Effector memory CD4-positive, alpha-beta T cell (primary cell): ENCODE data around the gene ABRAXAS1.
"Not testable (repeated sequence)": the region's sequence is repeated elsewhere in the genome, so short reads cannot be mapped to it uniquely, and the experiment has no call there.

Experiments
- DNase-seq, 3 donors: peaks; one replicate each; pipeline ENCODE4 v3.0.0-alpha.2; 2020
- H3K27ac ChIP-seq: 2 replicates; pipeline ENCODE4 v1.7.0; 2013; ENCODE audit warnings: mild to moderate bottlenecking, low read length, moderate library complexity; ENCODE audit not compliant: insufficient read depth, poor library complexity, severe bottlenecking
- H3K27me3 ChIP-seq: replicated peaks from 2 replicates; pipeline ENCODE4 v1.7.0; 2013; ENCODE audit warnings: mild to moderate bottlenecking, low read length; ENCODE audit not compliant: insufficient read depth, control insufficient read depth, poor library complexity, severe bottlenecking
- H3K36me3 ChIP-seq: 2 replicates; pipeline ENCODE4 v1.7.0; 2013; ENCODE audit warnings: mild to moderate bottlenecking, low read length, moderate library complexity; ENCODE audit not compliant: control insufficient read depth, insufficient read depth
- H3K4me1 ChIP-seq: 2 replicates; pipeline ENCODE4 v1.7.0; 2013; ENCODE audit warnings: low read length, mild to moderate bottlenecking; ENCODE audit not compliant: control insufficient read depth, insufficient read depth, poor library complexity, severe bottlenecking
- H3K4me3 ChIP-seq: 2 replicates; pipeline ENCODE4 v1.7.0; 2013; ENCODE audit warnings: low read length, low read depth, mild to moderate bottlenecking; ENCODE audit not compliant: insufficient read depth, poor library complexity, severe bottlenecking
- H3K9me3 ChIP-seq: 2 replicates; pipeline ENCODE4 v1.7.0; 2013; ENCODE audit warnings: mild to moderate bottlenecking, low read length, moderate library complexity; ENCODE audit not compliant: control insufficient read depth

Gene ABRAXAS1

DNA sequence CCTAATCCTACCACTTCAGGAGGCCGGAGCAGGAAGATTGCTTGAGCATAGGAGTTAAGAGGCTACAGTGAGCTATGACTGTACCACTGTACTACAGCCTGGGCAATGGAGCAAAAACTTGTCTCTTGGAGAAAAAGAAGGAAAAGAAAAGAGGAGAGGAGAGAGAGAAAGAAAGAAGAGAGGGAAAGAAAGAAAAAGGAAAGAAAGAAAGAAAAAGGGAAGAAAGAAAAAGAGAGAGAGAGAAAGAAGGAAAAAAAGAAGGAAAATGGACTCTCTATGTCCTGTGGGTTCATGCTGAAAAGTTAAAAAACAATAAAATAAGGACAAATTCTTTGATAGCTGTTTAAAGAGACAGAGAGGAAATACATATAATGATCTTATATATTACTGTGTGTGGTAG is 13.3 kb upstream of the ABRAXAS1 start:
- no peaks in the 10 kb centered on the region for H3K36me3 ChIP-seq
- no peak overlapping the region for H3K27ac ChIP-seq
- H3K4me1 ChIP-seq: no peaks in the 10 kb centered on the region
- no peak overlapping the region for H3K4me3 ChIP-seq
- no peaks in the 10 kb centered on the region for H3K9me3 ChIP-seq
- no peak for DNase-seq
- no peaks in the 10 kb centered on the region for H3K27me3 ChIP-seq

DNA sequence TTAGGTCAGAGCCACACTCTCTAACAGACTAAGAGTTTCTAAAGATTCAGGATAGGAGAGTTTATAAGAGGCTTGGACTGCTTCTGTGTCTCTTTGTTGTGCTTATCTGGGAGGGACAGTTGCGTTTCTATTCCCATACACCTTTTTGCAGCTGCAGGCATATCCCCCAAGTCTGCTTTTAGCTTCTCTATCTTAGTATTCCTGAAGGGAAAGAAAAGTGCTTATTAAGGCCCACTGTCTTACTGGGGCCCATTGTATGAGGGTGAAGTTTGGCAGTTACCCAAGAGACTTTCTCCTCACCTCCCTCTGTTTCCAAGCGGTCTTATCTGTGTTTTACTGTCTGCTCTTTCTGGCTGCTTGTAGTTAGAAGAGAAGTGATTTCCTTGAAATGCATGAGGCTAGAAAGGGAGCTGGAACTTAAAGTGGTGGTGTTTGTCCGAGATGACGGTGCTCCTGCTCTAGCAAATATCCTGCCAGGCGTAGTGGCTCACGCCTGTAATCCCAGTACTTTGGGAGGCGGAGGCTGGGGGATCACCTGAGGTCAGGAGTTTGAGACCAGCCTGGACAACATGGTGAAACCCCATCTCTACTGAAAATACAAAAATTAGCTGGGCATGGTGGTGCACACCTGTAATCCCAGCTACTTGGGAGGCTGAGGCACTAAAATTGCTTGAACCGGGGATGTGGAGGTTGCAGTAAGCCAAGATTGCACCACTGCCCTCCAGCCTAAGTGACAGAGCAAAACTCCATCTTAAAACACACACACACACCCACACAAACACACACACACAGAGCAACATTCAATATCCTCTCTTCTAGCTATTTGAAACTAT is 11.4 kb upstream of the ABRAXAS1 start:
- H3K4me1 ChIP-seq, H3K27me3 ChIP-seq, H3K4me3 ChIP-seq, DNase-seq, H3K36me3 ChIP-seq, H3K9me3 ChIP-seq, H3K27ac ChIP-seq: not testable (repeated sequence)

DNA sequence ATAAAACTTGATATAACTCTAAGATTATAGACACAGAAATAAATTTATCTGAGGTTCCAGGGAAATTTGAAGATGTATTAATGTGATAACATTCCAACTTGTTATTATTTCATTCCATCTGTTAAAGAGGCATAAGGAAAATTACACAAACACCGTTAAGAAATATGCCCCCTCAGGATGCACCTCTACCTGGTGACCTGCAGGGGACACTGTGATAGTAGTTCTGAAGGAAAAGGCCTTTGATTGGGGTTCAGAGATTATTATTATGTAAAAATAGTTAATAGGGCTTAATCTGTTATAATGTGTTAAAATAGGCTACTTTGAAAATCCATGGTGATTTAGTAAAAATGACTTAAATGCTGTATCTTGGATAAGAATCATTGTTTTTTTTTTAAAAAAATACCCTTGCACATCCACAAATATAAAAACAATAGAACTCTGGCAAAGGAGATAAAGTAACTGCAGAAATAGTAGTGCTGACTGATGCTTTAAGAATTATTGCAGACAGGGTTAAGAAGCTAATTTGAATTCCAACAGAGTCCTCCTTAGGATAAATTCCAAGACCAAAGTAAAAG is 6.1 kb upstream of the ABRAXAS1 start:
- no peak for DNase-seq
- H3K4me3 ChIP-seq: no peak overlapping the region
- H3K36me3 ChIP-seq: no peaks in the 10 kb centered on the region
- no peaks in the 10 kb centered on the region for H3K27me3 ChIP-seq
- H3K4me1 ChIP-seq: no peaks in the 10 kb centered on the region
- H3K9me3 ChIP-seq: no peaks in the 10 kb centered on the region
- no peak overlapping the region for H3K27ac ChIP-seq

DNA sequence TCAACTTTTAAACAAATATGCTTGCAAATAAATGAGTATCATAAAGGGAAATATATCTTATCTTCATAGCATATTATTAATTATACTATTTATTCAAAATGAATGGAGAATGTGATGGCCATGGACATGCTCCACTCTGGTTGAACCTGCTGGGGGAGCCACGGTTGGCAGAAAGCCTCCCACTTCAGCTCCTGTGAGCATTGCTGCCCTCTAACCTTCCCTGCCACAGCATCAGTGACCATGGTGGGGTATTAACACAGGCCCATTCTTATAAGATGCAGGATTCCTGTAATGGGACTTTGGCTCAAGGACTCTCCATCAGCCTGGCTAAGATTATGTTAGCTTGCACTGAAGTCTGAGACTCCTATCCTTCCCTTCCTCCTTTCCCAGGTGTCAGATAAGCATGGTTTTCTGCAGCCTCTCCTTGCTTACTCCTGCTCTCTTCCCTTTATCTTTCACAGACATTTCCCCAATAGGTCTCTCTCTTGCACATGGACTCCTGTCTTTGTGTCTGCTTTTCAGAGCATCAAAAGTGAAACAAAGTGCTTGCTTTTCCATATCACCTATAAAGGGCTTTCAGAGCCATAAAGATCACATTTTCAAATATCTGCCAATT is 4.9 kb upstream of the ABRAXAS1 start:
- DNase-seq: no peak
- Histone ChIP-seq H3K9me3 (no peaks in the 10 kb centered on the region), H3K27me3 (no peaks in the 10 kb centered on the region), H3K4me1 (peaks cover 5% of the 10 kb centered on the region), H3K36me3 (no peaks in the 10 kb centered on the region), H3K4me3 (no peak overlapping the region), H3K27ac (no peak overlapping the region)

DNA sequence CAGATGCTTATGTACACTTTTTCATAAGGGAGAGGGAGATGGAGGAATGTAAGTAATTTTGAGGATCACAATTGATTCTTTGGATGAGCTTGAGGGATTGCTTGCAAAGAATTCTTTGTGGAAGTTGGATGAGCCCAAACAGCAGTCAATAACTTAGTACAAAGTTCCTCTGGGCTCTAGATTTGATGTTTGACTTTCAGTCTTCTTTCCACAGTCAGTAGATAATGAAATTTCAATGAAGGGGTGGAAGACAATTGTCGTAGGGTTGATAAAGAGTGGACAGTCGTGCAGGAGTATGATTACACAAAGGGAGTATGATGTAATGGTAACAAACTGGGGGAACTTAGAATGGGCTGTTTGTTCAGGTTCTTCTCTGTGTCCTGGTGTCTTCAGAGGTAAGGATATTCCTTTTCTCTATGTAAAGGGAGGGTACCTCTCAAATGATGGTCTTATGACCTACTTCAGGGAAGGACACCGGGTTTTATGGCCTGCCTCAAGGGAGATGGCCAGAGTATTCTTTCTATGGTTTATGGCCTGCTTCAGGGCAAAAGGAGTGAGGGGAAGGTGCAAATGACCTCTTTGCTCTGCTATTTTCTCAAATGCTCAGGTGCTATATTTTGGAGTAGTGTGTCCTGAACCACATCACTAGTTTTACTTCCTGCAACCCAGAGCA is 1.7 kb upstream of the ABRAXAS1 start:
- Histone ChIP-seq H3K27me3 (no peaks in the 10 kb centered on the region), H3K36me3 (no peaks in the 10 kb centered on the region), H3K4me3 (no peak overlapping the region), H3K27ac (no peak overlapping the region), H3K9me3 (no peaks in the 10 kb centered on the region), H3K4me1 (peaks cover 5% of the 10 kb centered on the region)
- DNase-seq: no peak

DNA sequence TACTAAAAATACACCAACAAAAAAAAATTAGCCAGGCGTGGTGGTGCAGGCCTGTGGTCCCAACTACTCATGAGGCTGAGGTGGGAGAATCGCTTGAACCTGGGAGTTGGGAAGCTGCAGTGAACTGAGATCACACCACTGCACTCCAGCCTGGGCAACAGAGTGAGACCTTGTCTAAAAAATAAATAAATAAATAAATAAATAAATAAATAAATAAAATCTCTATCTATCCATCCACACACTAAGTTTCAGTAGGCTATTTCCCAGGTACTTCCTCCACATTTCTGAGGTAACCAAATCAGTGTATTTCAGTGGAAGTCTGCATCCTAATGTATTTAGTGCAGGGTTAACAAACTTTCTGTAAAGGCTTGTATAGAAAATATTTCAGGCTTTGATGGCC is 10.9 kb downstream of the ABRAXAS1 start:
- no peaks in the 10 kb centered on the region for H3K9me3 ChIP-seq
- no peak overlapping the region for H3K27ac ChIP-seq

DNA sequence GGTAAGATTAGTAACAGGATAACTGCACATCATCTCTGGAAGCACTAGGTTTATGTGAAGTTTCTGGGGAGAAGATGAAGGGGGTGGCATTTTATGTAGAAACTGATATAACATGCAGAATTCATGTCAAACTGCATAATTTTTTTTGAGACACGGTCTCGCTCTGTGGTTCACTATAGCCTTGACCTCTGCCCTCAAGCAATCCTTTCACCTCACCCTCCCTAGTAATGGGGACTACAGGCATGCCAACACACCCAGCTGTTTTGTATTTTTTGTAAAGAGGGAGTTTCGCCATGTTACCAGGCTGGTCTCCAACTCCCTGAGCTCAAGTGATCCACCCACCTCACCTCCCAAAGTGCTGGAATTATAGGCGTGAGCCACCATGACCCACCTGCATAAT is 11.5 kb downstream of the ABRAXAS1 start:
- H3K36me3 ChIP-seq: peaks cover 18% of the 10 kb centered on the region
- no peaks in the 10 kb centered on the region for H3K27me3 ChIP-seq

More for the DNA sequence above, 10.9 kb downstream of the ABRAXAS1 start:
- Histone ChIP-seq H3K4me1 (no peaks in the 10 kb centered on the region), H3K4me3 (no peak overlapping the region), H3K36me3 (peaks cover 12% of the 10 kb centered on the region), H3K27me3 (no peaks in the 10 kb centered on the region)
- no peak for DNase-seq

DNA sequence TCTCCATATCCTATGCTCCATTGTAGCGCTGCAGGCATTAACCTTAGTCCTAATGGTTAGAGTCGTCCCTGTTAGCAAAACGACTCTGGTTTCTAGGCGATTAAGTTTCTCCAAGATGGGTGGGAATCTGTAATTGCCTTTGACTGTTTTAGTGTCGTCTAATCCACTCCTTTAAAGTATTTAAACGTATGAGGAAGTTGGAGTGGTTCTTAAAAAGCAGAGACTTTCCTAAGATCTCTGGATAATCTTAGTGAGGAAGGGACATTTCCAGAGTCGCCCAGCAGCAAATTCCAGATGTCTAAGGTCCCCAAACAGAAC is 28.8 kb downstream of the ABRAXAS1 start:
- peak overlapping the region; percentile 92 for H3K4me3 ChIP-seq
- H3K27ac ChIP-seq: peak overlapping the region; percentile 99
- peaks cover 24% of the 10 kb centered on the region for H3K36me3 ChIP-seq
- no peaks in the 10 kb centered on the region for H3K27me3 ChIP-seq
- peaks cover 10% of the 10 kb centered on the region for H3K4me1 ChIP-seq
- no peak for DNase-seq
- no peaks in the 10 kb centered on the region for H3K9me3 ChIP-seq

More for the DNA sequence above, 11.5 kb downstream of the ABRAXAS1 start:
- DNase-seq: no peak
- no peaks in the 10 kb centered on the region for H3K9me3 ChIP-seq
- no peaks in the 10 kb centered on the region for H3K4me1 ChIP-seq
- no peak overlapping the region for H3K27ac ChIP-seq
- no peak overlapping the region for H3K4me3 ChIP-seq

DNA sequence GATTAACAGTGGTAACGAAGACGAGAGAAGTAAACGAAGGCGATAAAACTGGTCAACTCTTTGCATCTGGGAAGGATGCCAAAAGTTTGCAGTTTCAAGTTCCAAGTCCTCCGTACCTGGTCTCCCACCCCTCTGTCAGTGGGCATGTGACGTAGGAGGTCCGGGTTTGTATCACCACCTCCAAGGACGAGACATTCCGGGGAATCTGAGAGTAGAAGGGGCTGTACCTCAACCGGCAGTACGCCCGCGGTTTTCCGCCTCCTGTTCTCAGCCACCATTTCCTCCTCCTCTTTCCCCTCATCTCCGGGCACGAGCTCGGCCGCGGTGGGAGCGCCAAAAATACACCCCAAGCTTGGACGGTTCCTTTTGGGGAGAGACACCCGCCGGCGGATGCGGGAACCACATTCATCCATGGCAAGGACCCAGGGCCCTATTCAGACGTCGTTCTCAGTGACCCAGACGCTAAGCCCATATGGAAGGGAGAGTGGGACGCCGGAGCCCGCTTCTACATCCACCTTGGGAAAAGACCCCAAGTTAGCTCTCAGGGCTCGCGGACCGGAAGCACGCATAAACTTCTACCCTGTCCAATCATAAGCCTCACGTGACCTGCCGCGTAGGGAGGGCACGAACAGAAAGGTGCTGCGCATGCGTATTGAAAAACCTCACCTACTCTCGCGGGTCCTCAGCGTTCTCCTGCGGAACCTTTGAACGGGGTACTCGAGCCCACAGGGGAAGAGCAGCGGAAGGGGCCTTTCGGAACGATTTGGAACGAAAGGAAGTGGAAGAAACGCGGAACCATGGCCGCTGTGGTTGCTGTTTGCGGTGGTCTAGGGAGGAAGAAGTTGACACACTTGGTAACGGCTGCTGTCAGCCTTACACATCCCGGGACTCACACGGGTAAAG is 29.4 kb downstream of the ABRAXAS1 start, which contains the start of the genes HELQ and MRPS18C:
HELQ (minus strand) TSS at position 543 of the 903 bp plus-strand sequence; CDS start at position 413, 130 bp downstream.
MRPS18C (plus strand) TSS at position 778 of the 903 bp plus-strand sequence; CDS start at position 798, 20 bp downstream.
- Histone ChIP-seq H3K27ac (peak within 1 kb of the TSS; percentile 99), H3K4me3 (peak within 1 kb of the TSS; percentile 92), H3K9me3 (no peaks in the 10 kb centered on the region), H3K27me3 (no peaks in the 10 kb centered on the region), H3K4me1 (peaks cover 10% of the 10 kb centered on the region), H3K36me3 (peaks cover 22% of the 10 kb centered on the region)
- DNase-seq: peak; percentile 93 to 96 (median 94)
